Esophagus squamous epithelium (tissue), 4 donors: Measurements from ENCODE around the gene SLC6A13.
"Not testable (repeated sequence)": the region's sequence is repeated elsewhere in the genome, so short reads cannot be mapped to it uniquely, and the experiment has no call there.

Experiments
- CTCF ChIP-seq, 6 experiments: fragments of 450-650 bp in 4 of 6; fragments of 200-600 bp in 2 of 6; sonication (generic) in 2 of 6; IDR thresholded peaks; one replicate each; pipeline ENCODE4 v1.5.1; 2016 to 2019; ENCODE audit warnings: antibody characterized with exemption in 6 of 6, mild to moderate bottlenecking in 4 of 6, moderate library complexity in 4 of 6
- POLR2A ChIP-seq, 4 donors: fragments of 450-650 bp; IDR thresholded peaks; one replicate each; pipeline ENCODE4 v1.6.1; 2017; ENCODE audit warnings: antibody characterized with exemption in 4 of 4, mild to moderate bottlenecking in 4 of 4, moderate library complexity in 3 of 4

GRCh38 chr12:235967-236366, 26.7 kb downstream of the SLC6A13 start:
- not testable (repeated sequence) for TF ChIP-seq POLR2A, CTCF (IDR thresholded peaks at IDR 0.05)
